WTC11 (cell line): ENCODE results near the gene LEF1. TPM values are rescaled to one million over a fixed set of nuclear protein-coding genes. Genes with fewer than 3 reads are reported as not detected.

Source experiments
- ATAC-seq: fragments of 200-7000 bp; cut with Tn5 transposase; 2 replicates; pipeline ENCODE4 v1.10.0; 2021; ENCODE audit warnings: mild to moderate bottlenecking, moderate library complexity
- CTCF ChIA-PET: fragments of 300-600 bp; sonication (Branson Sonifier 250); formaldehyde crosslinking; loops from one replicate; lab custom pipeline; 2021; ENCODE audit warnings: antibody characterized with exemption; lab: Charles Lee
- POLR2A ChIA-PET: fragments of 350-600 bp; sonication (Branson Sonifier 250); formaldehyde crosslinking; loops from one replicate; lab custom pipeline; 2021; ENCODE audit warnings: antibody characterized with exemption; lab: Charles Lee
- DNase-seq: peaks from one replicate; pipeline ENCODE4 v3.0.0; 2021; ENCODE audit warnings: low spot score
- H3K27ac Mint-ChIP-seq: 2 replicates; pipeline ENCODE4 v1.8.0; 2021; ENCODE audit warnings: mixed read lengths
- H3K27me3 Mint-ChIP-seq: 2 replicates; pipeline ENCODE4 v1.8.0; 2021; ENCODE audit warnings: low read depth, mild to moderate bottlenecking, moderate library complexity, mixed read lengths
- H3K36me3 Mint-ChIP-seq: 2 replicates; pipeline ENCODE4 v1.8.0; 2021; ENCODE audit warnings: mixed read lengths
- H3K4me1 Mint-ChIP-seq: 2 replicates; pipeline ENCODE4 v1.8.0; 2022; ENCODE audit warnings: mixed read lengths
- H3K4me3 Mint-ChIP-seq: 2 replicates; pipeline ENCODE4 v1.8.0; 2021; ENCODE audit warnings: mild to moderate bottlenecking, moderate library complexity, mixed read lengths
- H3K9me3 Mint-ChIP-seq: 2 replicates; pipeline ENCODE4 v1.8.0; 2021; ENCODE audit warnings: mixed read lengths
- CDX4 ChIP-seq: fragments of 250-450 bp; sonication (Bioruptor Pico); IDR thresholded peaks from 2 replicates; pipeline ENCODE4 v1.9.0; 2021; ENCODE audit warnings: moderate library complexity, mild to moderate bottlenecking, inconsistent platforms, borderline replicate concordance
- CREB1 ChIP-seq: sonication (generic); formaldehyde crosslinking; IDR thresholded peaks from 2 replicates; pipeline ENCODE4 v1.8.0; 2023; ENCODE audit warnings: mild to moderate bottlenecking, missing genetic modification reagents
- CTCF ChIP-seq: fragments of 200-600 bp; IDR thresholded peaks from 2 replicates; pipeline ENCODE4 v1.8.0; 2022; ENCODE audit warnings: antibody characterized with exemption
- FOXP1 ChIP-seq: sonication (generic); formaldehyde crosslinking; IDR thresholded peaks from 2 replicates; pipeline ENCODE4 v1.8.0; 2022; ENCODE audit warnings: missing genetic modification reagents, mild to moderate bottlenecking, moderate library complexity, borderline replicate concordance
- FOXP4 ChIP-seq: sonication (generic); formaldehyde crosslinking; IDR thresholded peaks from 2 replicates; pipeline ENCODE4 v1.8.0; 2022; ENCODE audit warnings: mild to moderate bottlenecking, missing genetic modification reagents
- JAZF1 ChIP-seq: fragments of 250-450 bp; sonication (Bioruptor Pico); IDR thresholded peaks from 2 replicates; pipeline ENCODE4 v1.9.0; 2021; ENCODE audit warnings: moderate library complexity, mild to moderate bottlenecking, inconsistent platforms
- MLX ChIP-seq: sonication (generic); formaldehyde crosslinking; IDR thresholded peaks from 2 replicates; pipeline ENCODE4 v1.8.1; 2023; ENCODE audit warnings: mild to moderate bottlenecking, missing genetic modification reagents, moderate library complexity
- NFATC4 ChIP-seq: fragments of 250-450 bp; sonication (Bioruptor Pico); IDR thresholded peaks from 2 replicates; pipeline ENCODE4 v1.9.0; 2021; ENCODE audit warnings: mild to moderate bottlenecking
- PREB ChIP-seq: sonication (generic); formaldehyde crosslinking; IDR thresholded peaks from 2 replicates; pipeline ENCODE4 v1.8.1; 2022; ENCODE audit warnings: mild to moderate bottlenecking, missing genetic modification reagents, moderate library complexity, borderline replicate concordance
- STAT6 ChIP-seq: sonication (generic); formaldehyde crosslinking; conservative IDR thresholded peaks from 2 replicates; pipeline ENCODE4 v1.8.1; 2023; ENCODE audit warnings: mild to moderate bottlenecking, low read depth, missing genetic modification reagents, moderate library complexity
- TCF7 ChIP-seq: sonication (generic); formaldehyde crosslinking; IDR thresholded peaks from 2 replicates; pipeline ENCODE4 v1.8.0; 2022; ENCODE audit warnings: mild to moderate bottlenecking, low read depth, missing genetic modification reagents, moderate library complexity
- TP53 ChIP-seq: sonication (generic); formaldehyde crosslinking; IDR thresholded peaks from 2 replicates; pipeline ENCODE4 v1.8.1; 2023; ENCODE audit warnings: mild to moderate bottlenecking, missing genetic modification reagents
- ZNF138 ChIP-seq: sonication (generic); formaldehyde crosslinking; conservative IDR thresholded peaks from 2 replicates; pipeline ENCODE4 v1.8.1; 2022; ENCODE audit warnings: mild to moderate bottlenecking, moderate library complexity, missing genetic modification reagents
- ZNF396 ChIP-seq: fragments of 250-450 bp; sonication (Bioruptor Pico); IDR thresholded peaks from 2 replicates; pipeline ENCODE4 v1.8.0; 2021; ENCODE audit warnings: mild to moderate bottlenecking, moderate library complexity, borderline replicate concordance
- ZNF423 ChIP-seq: fragments of 250-450 bp; sonication (Bioruptor Pico); IDR thresholded peaks from 2 replicates; pipeline ENCODE4 v2.1.2; 2022; ENCODE audit warnings: mild to moderate bottlenecking, moderate library complexity
- ZNF425 ChIP-seq: fragments of 250-450 bp; sonication (Bioruptor Pico); conservative IDR thresholded peaks from 2 replicates; pipeline ENCODE4 v1.9.0; 2021; ENCODE audit warnings: mild to moderate bottlenecking
- ZNF532 ChIP-seq: fragments of 250-450 bp; sonication (Bioruptor Pico); IDR thresholded peaks from 2 replicates; pipeline ENCODE4 v1.9.0; 2021; ENCODE audit warnings: mild to moderate bottlenecking, borderline replicate concordance
- ZNF671 ChIP-seq: fragments of 250-450 bp; sonication (Bioruptor Pico); IDR thresholded peaks from 2 replicates; pipeline ENCODE4 v1.8.0; 2021; ENCODE audit warnings: mild to moderate bottlenecking
- total RNA-seq: library from RNA; stranded (reverse); gene quantifications from 3 replicates; pipeline ENCODE4 v1.2.3, GENCODE V29; 2021

The LEF1 gene
- total RNA-seq, 1 experiment from 2014 or later: 1.3 TPM

- TF ChIP-seq ZNF425 (CRISPR knock-in tag): no peak
These were observed 70.7 kb downstream of the LEF1 start (continued) for GRCh38 chr4:108097990-108098553.

- no peak overlapping the region for H3K4me3 Mint-ChIP-seq
- no peaks in the 10 kb centered on the region for H3K9me3 Mint-ChIP-seq
- POLR2A ChIA-PET: no interaction called here
- CTCF ChIA-PET: no interaction called here
- DNase-seq (no peak), ATAC-seq (no peak)
- peaks cover 12% of the 10 kb centered on the region for H3K4me1 Mint-ChIP-seq
- peaks cover 3% of the 10 kb centered on the region; the same call in 1 of the 2 replicates for H3K27me3 Mint-ChIP-seq
- no peaks in the 10 kb centered on the region for H3K36me3 Mint-ChIP-seq
- H3K27ac Mint-ChIP-seq: no peak overlapping the region
- TF ChIP-seq CREB1 (CRISPR knock-in tag) (no peak), MLX (CRISPR knock-in tag) (no peak), ZNF671 (CRISPR knock-in tag) (no peak), ZNF138 (CRISPR knock-in tag) (no peak), TCF7 (CRISPR knock-in tag) (no peak), FOXP1 (CRISPR knock-in tag) (no peak), STAT6 (CRISPR knock-in tag) (no peak), TP53 (CRISPR knock-in tag) (no peak), ZNF423 (CRISPR knock-in tag) (no peak), FOXP4 (CRISPR knock-in tag) (no peak), CTCF (no peak), JAZF1 (CRISPR knock-in tag) (no peak), NFATC4 (CRISPR knock-in tag) (no peak), CDX4 (CRISPR knock-in tag) (no peak), ZNF532 (CRISPR knock-in tag) (no peak), ZNF396 (CRISPR knock-in tag) (no peak), PREB (CRISPR knock-in tag) (no peak)
These were observed 73.7 kb downstream of the LEF1 start for GRCh38 chr4:108094923-108095482.
